ENCODE results near the gene KLK11.

GRCh38 chr19:51027126-51027806, 850 bp upstream of the KLK11 start:
- TF ChIP-seq SPI1 (IDR thresholded peaks at IDR 0.05; ENCODE audit: low read depth, low read length) = no peak
- no peak for TF ChIP-seq POLR2AphosphoS5 (IDR thresholded peaks at IDR 0.05; ENCODE audit: low read depth, low read length)
